Coronary artery (tissue), 2 donors: Measurements from ENCODE around the gene DDB1.

Experiments
- DNase-seq: peaks from one replicate; pipeline ENCODE4 v3.0.0-alpha.2; 2017; ENCODE audit warnings: low spot score
- H3K27ac ChIP-seq, 2 donors: fragments of 200-600 bp; sonication (generic); one replicate each; pipeline ENCODE4 v1.5.1; 2016 to 2019
- H3K4me3 ChIP-seq: fragments of 200-600 bp; sonication (generic); 2 replicates; pipeline ENCODE4 v1.5.1; 2016; ENCODE audit warnings: mild to moderate bottlenecking, moderate library complexity
- TF ChIP-seq, protein P1 (sequence below): fragments of 200-600 bp; sonication (generic); IDR thresholded peaks from one replicate; pipeline ENCODE4 v1.5.1; 2019; ENCODE audit warnings: antibody characterized with exemption

Gene DDB1

DNA sequence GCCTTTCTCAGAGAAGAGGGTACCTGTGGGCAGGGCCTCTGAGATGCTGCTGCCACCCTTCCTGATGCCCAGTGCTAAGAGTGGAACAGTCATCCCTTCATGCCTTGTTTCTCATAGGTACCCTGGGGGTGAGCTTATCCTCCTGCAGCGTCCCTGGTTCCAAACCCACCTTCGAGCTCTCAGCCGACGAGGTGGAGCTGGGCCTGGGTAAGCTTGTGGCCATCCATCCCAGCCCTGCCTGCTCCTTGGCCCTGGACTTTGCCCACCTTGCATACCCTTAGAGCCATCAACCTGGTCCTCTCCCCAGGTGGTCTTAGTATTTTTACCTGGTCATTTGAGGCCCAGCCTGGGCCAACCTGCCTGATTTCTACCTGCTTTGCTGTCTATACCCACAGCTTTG, 8.8 kb upstream of the DDB1 start:
- TF ChIP-seq, protein P1, sequence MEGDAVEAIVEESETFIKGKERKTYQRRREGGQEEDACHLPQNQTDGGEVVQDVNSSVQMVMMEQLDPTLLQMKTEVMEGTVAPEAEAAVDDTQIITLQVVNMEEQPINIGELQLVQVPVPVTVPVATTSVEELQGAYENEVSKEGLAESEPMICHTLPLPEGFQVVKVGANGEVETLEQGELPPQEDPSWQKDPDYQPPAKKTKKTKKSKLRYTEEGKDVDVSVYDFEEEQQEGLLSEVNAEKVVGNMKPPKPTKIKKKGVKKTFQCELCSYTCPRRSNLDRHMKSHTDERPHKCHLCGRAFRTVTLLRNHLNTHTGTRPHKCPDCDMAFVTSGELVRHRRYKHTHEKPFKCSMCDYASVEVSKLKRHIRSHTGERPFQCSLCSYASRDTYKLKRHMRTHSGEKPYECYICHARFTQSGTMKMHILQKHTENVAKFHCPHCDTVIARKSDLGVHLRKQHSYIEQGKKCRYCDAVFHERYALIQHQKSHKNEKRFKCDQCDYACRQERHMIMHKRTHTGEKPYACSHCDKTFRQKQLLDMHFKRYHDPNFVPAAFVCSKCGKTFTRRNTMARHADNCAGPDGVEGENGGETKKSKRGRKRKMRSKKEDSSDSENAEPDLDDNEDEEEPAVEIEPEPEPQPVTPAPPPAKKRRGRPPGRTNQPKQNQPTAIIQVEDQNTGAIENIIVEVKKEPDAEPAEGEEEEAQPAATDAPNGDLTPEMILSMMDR, result no peak
- peak; percentile 68 for DNase-seq
- Histone ChIP-seq H3K4me3 (no peak overlapping the region), H3K27ac (no peak overlapping the region)

DNA sequence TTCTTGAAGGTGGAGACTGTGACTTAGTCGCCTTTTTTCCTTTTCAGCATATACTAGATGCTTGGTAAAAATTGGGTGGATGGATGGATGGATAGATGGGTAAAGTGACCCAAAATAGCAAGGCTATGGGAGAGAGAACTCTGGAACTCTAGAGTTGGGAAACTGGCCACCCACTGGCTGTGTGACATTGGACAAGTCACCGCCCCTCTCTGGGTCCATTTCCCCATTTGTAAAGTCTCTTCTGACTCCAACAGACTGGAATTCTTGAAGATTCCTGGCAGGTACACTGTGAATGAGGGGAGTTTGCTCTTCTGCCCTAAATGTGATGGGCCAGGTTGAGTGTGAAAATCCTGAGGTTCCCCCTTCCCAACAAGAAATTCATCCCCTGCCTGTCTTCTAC, 8.1 kb upstream of the DDB1 start:
- Histone ChIP-seq H3K27ac (no peak overlapping the region), H3K4me3 (no peak overlapping the region)
- TF ChIP-seq, protein P1, result no peak
- DNase-seq, result no peak

DNA sequence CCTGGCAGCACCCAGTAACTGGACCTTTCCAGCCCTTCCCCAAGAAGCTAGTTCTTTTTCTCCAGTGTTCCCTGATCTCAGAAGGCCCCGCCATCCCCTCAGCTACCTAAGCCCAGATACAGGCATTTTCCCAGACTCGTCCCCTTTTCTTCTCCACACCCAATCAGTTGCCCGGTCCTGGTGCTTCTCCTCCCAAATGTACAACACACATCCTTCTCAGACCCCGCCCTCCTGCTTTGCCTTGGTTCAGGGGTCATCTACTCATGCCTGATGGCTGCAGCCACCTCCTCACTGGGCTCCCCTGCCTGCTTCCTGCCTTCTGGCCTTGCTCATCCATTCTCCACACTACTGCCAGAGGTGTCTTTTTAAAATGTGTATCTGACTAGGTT, 6.6 kb upstream of the DDB1 start:
- no peak overlapping the region for H3K27ac ChIP-seq
- TF ChIP-seq, protein P1, result no peak
- DNase-seq, result no peak
- H3K4me3 ChIP-seq, result no peak overlapping the region

DNA sequence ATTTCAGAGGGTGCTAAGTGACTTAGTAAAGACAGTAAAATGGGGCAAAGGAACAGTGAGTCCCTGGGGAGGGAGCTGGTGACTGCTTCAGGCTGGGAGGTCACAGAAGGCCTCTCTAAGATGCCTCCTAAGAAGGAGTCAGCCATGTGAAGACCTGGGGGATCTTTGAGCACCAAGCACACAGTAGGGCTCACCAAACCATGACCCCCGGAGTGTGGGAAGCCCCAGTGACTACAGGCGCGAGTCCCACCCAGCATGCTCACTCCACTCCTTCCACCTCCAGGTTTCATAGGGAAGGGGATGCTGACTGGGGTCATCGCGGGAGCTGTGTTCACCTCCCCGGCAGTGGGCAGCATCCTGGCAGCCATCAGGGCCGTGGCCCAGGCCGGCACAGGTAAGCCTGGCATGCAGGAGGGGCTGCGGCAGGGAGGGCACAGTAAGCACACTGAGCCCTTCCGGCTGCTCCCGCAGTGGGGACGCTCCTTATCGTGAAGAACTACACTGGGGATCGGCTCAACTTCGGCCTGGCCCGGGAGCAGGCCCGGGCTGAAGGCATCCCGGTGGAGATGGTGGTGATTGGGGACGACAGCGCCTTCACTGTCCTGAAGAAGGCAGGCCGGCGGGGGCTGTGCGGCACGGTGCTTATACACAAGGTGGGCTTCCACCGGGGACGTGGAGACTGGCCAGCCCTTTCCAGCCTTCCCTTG, 6.0 kb upstream of the DDB1 start:
- Histone ChIP-seq H3K4me3 (no peak overlapping the region), H3K27ac (no peak overlapping the region)
- TF ChIP-seq, protein P1, result no peak
- peak; percentile 66 for DNase-seq

DNA sequence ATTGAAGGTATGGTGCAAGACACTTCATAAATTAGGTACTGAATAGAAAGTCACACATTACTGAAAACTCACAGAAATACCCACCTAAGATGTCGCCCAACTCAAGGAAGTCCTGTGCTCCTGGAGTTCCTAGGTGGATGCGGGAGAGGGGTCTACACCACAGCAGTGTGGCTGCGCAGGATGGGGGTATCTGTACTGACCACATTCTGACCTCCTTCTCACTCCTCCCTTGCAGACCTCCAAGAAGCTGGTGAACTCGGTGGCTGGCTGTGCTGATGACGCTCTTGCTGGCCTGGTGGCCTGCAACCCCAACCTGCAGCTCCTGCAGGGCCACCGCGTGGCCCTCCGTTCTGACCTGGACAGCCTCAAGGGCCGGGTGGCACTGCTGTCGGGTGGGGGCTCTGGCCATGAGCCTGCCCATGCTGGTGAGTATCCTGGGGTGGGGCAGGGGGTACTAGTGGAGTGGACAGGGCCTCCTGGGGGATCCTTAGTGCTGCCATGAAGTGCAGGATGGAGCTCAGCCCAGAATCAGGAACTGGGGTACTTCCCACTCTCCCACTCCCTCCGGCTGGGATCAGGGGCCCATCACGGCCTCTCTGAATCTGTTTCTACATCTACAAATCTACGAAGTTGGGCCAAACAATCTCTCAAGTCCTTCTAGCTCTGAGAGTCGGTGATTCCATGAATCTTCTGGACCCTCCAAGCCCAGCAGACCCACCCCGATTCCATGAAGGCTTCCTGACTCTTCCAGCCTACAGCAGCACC, 5.0 kb upstream of the DDB1 start:
- TF ChIP-seq, protein P1, result no peak
- peak; percentile 65 for DNase-seq
- H3K27ac ChIP-seq, result no peak overlapping the region
- no peak overlapping the region for H3K4me3 ChIP-seq

DNA sequence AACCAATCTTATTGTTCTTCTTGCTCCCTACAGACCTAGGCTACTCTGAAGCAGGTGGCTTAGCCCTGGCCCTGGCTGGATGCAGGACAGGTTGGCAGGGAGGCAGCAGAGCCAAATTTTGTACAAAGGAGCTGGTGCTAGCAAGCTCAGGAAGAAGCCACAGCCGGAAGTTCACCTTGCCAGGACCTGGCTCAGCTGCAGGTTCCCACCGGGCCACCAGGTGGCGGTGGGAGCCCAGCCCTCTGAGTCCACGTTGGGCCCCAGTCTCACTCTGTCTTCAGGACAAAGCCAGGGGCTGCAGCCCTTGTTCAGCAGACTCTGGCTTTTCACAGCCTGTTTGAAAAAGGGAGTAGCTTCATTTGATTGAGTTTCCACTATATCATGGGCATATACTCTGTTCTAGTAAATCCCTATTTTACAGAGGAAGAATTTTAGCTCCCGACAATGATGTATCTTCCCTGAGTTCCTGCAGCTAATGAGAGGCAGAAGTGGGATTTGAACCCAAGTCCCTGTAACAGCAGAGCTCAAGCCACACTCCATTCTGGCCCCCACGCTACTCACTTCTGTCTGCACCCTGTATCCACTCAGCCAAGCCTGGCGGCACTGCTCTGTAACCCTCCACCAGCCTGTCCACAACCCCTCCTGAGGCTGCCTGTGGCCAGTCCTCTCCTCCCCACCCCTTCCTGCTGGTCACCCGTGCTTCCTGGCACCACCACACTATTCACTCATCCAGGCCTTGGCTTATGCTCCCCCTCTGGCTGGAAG, 3.4 kb upstream of the DDB1 start:
- H3K27ac ChIP-seq, result peak overlapping the region in 1 of 2 donors; percentile 54
- TF ChIP-seq, protein P1, result peak; percentile 91
- DNase-seq, result peak; percentile 88
- no peak overlapping the region for H3K4me3 ChIP-seq
